Vagina (tissue), 2 donors: ENCODE results near the gene CAPS.

Experiments used
- CTCF ChIP-seq, 3 experiments: fragments of 450-650 bp in 2 of 3; fragments of 200-600 bp in 1 of 3; sonication (generic) in 1 of 3; IDR thresholded peaks; one replicate each; pipeline ENCODE4 v1.5.1; 2017 to 2019; ENCODE audit warnings: antibody characterized with exemption in 3 of 3, mild to moderate bottlenecking in 2 of 3, moderate library complexity in 2 of 3
- POLR2A ChIP-seq, 2 donors: fragments of 450-650 bp; IDR thresholded peaks; one replicate each; pipeline ENCODE4 v1.6.1; 2017; ENCODE audit warnings: antibody characterized with exemption in 2 of 2, mild to moderate bottlenecking in 2 of 2, moderate library complexity in 2 of 2
- POLR2AphosphoS5 ChIP-seq, 2 donors: sonication (generic); formaldehyde crosslinking; IDR thresholded peaks; one replicate each; pipeline ENCODE4 v1.9.0; 2017; ENCODE audit warnings: antibody characterized with exemption in 2 of 2, mild to moderate bottlenecking in 2 of 2, low read depth in 1 of 2; ENCODE audit not compliant: insufficient read depth in 1 of 2

- TF ChIP-seq CTCF (IDR thresholded peaks at IDR 0.05) = no peak
- no peak for TF ChIP-seq POLR2A (IDR thresholded peaks at IDR 0.05)
- no peak for TF ChIP-seq POLR2AphosphoS5 (IDR thresholded peaks at IDR 0.05; ENCODE audit: insufficient read depth in 1 of 2, low read depth in 1 of 2)
These were observed 31.6 kb upstream of the CAPS start for GRCh38 chr19:5882421-5882968.
